Mucosa of stomach (tissue), 1 donor: ENCODE data around the gene SMPD3.

Experiments
- H3K27me3 ChIP-seq: one replicate; pipeline ENCODE4 v1.7.0; 2013; ENCODE audit warnings: mild to moderate bottlenecking, low read length; ENCODE audit not compliant: control insufficient read depth, insufficient read depth
- H3K36me3 ChIP-seq: one replicate; pipeline ENCODE4 v1.7.0; 2013; ENCODE audit warnings: low read length; ENCODE audit not compliant: control insufficient read depth, insufficient read depth
- H3K4me1 ChIP-seq: one replicate; pipeline ENCODE4 v1.7.0; 2013; ENCODE audit warnings: mild to moderate bottlenecking, low read length; ENCODE audit not compliant: control insufficient read depth, insufficient read depth
- H3K4me3 ChIP-seq: one replicate; pipeline ENCODE4 v1.7.0; 2013; ENCODE audit warnings: low read length
- H3K9ac ChIP-seq: one replicate; pipeline ENCODE4 v1.7.0; 2013; ENCODE audit warnings: mild to moderate bottlenecking, low read length, moderate library complexity
- H3K9me3 ChIP-seq: one replicate; pipeline ENCODE4 v1.7.0; 2013; ENCODE audit warnings: mild to moderate bottlenecking, low read length, moderate library complexity; ENCODE audit not compliant: control insufficient read depth
- donor health status: Pancreatic carcinoma.

The SMPD3 gene

DNA sequence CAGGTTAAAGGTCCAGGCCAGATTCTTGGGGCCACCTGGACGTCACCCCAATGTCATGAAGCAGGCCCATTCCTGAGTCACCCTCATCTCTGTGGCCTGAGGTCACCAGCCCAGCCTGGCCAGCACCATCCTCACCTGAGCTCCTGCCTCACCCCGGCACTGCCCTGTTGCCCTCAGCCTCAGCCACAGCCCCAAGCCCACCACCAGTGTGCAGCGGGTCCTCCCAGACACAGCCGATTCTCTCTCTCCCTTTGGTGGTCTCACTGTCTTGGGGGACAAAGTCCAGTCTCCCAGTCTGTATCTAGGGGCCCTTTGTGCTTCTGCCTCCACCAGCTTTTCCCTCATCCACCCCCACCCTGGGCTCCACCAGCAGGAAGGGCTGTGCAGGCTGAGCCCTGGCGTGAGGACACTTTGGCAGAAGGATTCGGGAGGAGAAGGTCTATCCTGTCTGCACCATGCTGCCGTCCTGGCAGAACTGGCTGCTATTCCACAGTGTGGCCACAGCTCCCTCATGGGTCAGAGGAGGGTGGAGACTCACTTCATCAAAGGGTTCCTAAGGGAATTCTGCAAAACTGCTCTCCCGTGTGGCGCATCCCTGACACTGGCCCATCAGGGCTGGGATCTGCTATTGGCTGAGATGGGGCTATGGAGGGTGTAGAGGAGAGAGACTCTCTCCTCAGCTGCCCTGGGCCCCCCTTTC, 73.2 kb downstream of the SMPD3 start:
- Histone ChIP-seq H3K27me3 (no peaks in the 10 kb centered on the region), H3K9ac (no peak overlapping the region), H3K9me3 (no peaks in the 10 kb centered on the region), H3K4me1 (peaks cover 58% of the 10 kb centered on the region), H3K4me3 (no peak overlapping the region), H3K36me3 (no peaks in the 10 kb centered on the region)

DNA sequence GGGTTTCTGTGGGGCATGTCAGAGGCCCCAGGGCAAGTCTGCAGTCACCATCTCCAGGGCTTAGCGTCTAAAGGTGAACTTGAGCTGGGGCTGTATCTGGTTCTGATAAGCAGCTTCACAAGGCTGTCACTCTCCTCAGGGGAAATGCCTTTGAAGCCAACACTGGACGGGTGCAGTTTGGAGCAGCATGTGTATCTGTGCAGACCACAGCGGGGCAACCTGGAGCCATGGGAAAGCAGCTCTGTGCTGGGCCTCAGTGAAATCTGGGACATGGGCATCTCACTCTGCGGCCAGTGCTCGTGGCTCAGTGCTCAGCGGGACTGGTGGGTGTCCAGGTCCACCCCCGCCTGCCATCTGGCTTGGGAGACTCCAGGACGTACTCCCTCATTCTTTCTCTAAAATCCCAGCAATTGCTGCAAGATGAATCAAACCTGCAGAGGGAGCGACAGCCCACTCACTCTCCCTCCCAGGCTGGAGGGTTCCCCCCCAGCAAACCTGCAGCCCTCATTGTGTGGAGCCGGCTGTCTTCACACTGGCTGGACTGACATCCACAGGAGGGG, 74.0 kb downstream of the SMPD3 start:
- H3K4me3 ChIP-seq = no peak overlapping the region
- H3K9me3 ChIP-seq = no peaks in the 10 kb centered on the region
- H3K36me3 ChIP-seq = no peaks in the 10 kb centered on the region
- H3K27me3 ChIP-seq = no peaks in the 10 kb centered on the region
- H3K9ac ChIP-seq = no peak overlapping the region
- peaks cover 52% of the 10 kb centered on the region for H3K4me1 ChIP-seq

DNA sequence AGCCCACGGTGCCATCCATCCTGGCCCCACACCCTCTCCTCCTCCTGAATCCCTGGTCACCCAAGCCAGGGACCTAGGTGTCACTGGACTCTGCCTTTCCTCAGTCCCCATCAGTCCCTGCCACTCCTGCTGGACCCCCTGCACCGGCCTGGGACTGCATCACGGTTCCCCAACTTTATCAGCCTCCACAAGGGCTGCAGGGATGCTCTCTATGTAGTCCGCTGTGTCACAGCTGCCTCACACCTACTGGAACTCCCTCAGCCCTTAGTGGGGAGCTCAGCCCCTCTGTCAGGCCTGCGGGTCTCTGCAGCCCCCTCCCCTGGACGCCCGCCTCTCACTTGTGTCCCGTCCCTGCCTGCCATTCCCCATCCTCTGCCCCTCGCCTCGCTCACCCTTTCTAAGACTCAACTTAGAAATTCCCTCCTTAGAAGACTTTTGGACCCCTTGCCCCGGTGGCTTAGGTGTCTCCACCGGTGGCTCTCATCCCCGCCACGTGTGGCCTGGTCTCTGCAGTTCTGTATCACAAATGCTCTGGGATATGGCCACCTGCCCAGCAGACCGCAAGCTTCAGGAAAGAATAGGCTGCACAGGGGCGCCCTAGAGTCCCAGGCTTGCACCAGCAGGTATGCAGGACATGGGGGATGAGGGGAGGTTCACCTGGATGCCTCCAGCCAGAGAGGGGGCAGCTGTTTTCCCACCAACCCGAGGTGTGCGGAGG, 74.6 kb downstream of the SMPD3 start:
- Histone ChIP-seq H3K9ac (no peak overlapping the region), H3K27me3 (no peaks in the 10 kb centered on the region)

DNA sequence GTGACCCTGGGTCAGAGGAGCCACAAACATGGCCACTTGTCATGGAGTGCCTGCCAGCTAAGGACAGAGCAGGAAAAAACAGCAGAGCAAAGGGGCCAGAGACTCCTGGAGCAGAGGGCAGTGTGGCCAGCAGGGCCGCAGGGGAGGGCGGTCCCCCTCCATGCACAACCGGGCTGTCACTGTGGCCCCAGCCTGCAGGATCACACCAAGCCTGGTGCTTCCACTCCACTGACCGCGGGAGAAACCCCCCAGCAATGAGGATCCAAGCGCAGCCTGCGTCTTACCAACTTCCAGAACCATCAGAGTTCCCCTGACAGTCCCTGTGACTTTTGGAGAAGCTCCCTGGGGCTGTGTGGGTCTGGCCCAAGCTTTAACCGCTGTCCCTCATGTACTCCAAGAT, 75.5 kb downstream of the SMPD3 start:
- H3K4me3 ChIP-seq = no peak overlapping the region
- H3K36me3 ChIP-seq = no peaks in the 10 kb centered on the region
- no peaks in the 10 kb centered on the region for H3K9me3 ChIP-seq

More for the DNA sequence above, 74.6 kb downstream of the SMPD3 start:
- peaks cover 46% of the 10 kb centered on the region for H3K4me1 ChIP-seq
- no peaks in the 10 kb centered on the region for H3K36me3 ChIP-seq
- no peak overlapping the region for H3K4me3 ChIP-seq
- no peaks in the 10 kb centered on the region for H3K9me3 ChIP-seq

DNA sequence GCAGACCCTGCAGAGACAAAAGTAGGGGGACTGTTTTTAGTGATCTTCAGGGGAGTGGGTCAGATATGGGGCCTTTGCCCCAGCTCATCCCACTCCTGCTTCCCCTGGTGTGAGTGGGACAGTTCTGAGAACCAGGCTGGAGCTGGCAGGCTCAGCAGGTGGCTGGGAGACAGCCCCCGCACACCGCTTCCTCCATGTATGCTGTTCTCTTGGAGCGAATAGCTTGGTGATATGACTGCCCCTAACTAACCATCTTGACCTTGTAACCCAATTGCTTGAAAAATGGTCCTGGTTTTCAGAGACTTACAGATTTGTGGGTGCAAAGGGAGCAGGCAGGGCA, 76.0 kb downstream of the SMPD3 start:
- no peaks in the 10 kb centered on the region for H3K36me3 ChIP-seq
- H3K9me3 ChIP-seq = no peaks in the 10 kb centered on the region
- H3K27me3 ChIP-seq = no peaks in the 10 kb centered on the region
- H3K4me1 ChIP-seq = peaks cover 33% of the 10 kb centered on the region
- no peak overlapping the region for H3K9ac ChIP-seq
- H3K4me3 ChIP-seq = no peak overlapping the region

More for the DNA sequence above, 75.5 kb downstream of the SMPD3 start:
- Histone ChIP-seq H3K4me1 (peaks cover 37% of the 10 kb centered on the region), H3K9ac (no peak overlapping the region), H3K27me3 (no peaks in the 10 kb centered on the region)

DNA sequence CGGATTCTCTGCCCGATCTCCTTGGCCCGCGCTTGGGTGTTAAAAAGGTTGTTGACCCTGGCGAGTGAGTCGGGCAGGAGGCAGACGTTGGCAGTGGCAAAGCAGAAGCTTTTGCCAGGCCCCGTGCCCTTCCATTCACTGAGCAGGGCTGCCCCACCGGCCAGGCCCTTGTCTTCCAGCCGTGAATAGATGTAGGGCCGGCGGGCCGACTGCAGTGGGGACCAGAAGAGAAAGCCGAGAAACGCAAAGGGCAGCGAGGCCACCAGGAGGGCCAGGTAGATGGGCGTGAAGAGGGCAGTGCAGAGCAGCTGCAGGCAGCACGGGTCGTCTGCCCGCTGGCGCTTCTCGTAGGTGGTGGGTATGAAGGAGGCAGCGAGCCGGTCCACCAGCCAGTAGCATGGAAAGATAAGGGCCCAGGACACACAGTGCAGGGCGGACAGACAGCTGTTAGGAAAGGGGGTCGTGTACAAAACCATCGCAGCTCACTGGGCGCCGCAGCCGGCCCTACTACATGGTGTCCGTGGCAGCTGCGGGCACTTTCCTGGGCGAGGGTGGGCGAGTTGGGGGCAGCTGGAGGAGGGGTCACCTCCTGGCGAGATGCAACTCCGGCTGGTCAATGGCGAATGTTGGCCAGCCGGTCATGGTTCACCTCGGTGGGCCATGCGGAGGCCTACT, 76.5 kb downstream of the SMPD3 start:
- Histone ChIP-seq H3K4me1 (peaks cover 31% of the 10 kb centered on the region), H3K36me3 (no peaks in the 10 kb centered on the region), H3K9ac (no peak overlapping the region), H3K4me3 (no peak overlapping the region), H3K27me3 (no peaks in the 10 kb centered on the region), H3K9me3 (no peaks in the 10 kb centered on the region)

DNA sequence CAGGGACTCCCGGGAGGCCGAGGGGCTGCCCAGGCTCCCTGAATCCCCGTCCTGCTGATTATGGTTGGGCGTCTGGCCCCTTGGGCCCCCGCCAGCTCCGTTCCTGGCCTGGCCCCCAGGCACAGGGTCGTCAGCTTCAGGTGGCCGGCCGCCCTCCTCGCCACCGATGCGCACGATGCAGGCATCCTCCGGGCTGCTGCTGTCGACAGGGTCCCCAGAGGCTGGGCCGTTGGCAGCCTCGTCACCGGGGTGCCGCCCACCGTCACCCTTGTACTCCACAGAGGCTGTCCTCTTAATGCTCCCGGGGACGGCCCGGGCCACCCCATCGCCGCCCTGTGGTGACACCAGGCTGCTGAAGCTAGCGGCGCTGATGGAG, 77.0 kb downstream of the SMPD3 start:
- no peak overlapping the region for H3K9ac ChIP-seq
- peaks cover 26% of the 10 kb centered on the region for H3K4me1 ChIP-seq
- H3K4me3 ChIP-seq = no peak overlapping the region
- no peaks in the 10 kb centered on the region for H3K36me3 ChIP-seq
- no peaks in the 10 kb centered on the region for H3K27me3 ChIP-seq
- H3K9me3 ChIP-seq = no peaks in the 10 kb centered on the region

DNA sequence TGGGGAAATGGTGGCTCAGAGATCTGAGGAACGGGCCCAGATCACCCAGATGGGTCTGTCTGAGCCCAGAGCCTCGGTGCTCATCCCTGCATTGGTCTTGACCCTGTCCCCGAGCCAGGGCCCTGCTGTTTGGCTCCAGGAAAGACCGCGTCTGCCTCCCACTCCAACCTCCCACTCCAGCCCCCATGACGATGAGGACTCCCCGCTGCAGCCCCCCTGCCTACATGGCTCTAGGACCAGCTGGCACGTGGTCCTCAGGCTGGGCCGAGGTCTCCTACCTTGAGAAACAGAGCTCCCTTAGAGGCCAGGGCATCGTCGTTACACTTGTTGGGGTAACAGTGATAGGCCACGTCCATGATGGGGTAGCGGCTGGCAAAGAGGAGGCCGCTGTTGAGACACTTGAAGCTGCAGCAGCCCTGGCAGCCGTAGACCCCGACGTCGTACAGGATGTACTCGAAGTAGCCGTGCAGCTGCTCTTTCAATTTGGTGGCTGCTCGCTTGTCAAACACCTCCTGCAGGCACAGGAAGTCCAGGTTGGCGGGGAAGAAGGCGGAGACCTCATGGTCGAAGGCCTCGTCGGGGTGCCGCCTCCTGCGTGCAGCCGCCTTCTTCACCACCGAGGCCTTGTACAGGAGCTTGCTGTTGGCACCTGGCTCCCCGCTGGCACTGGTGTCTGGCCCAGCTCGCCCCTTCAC, 77.6 kb downstream of the SMPD3 start:
- H3K4me3 ChIP-seq = no peak overlapping the region
- no peaks in the 10 kb centered on the region for H3K36me3 ChIP-seq
- no peak overlapping the region for H3K9ac ChIP-seq
- no peaks in the 10 kb centered on the region for H3K9me3 ChIP-seq
- no peaks in the 10 kb centered on the region for H3K27me3 ChIP-seq
- peaks cover 23% of the 10 kb centered on the region for H3K4me1 ChIP-seq

DNA sequence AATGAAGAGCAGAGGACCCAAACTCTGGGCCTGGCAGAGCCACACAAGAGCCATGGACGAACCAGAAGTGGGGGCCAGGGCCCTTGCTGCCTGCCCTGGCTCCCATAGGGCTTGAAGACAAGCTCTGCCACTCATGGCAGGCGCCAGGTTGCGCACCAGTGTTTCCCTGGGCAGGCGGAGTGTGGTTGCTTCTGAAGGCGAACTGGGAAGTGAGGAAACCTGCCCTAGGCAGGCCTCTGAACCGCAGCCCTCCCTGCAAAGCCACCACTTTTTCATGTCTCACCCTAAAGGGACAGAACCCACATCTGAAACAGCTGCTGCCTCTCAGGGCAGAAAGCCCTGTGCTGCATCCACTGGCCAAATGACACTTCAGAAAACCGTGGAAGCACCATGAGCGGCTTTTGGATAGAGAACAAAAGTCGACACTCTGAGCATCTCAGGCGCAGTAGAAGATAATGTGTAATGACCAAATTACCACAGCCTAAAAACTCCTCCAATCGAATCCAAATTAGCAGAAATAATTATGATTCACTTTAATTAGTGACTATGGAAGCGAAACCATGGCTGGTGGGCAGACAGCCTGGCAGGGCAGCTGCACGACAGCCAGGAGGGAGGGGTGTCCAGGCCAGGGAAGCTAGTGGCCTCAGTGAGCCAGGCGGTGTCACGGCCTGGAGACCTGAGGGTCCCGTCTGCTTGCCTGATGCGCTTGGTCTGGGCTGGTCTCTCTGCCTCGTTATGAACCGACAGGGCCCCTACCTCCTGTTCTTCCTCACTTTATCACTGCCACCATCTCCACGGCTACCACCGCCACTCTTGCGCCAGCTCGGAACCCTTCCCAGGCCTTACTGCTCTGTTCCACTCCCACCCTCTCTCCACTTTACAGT, 78.4 kb downstream of the SMPD3 start:
- Histone ChIP-seq H3K4me3 (no peak overlapping the region), H3K4me1 (peaks cover 21% of the 10 kb centered on the region), H3K9me3 (no peaks in the 10 kb centered on the region), H3K27me3 (no peaks in the 10 kb centered on the region), H3K9ac (no peak overlapping the region), H3K36me3 (no peaks in the 10 kb centered on the region)

DNA sequence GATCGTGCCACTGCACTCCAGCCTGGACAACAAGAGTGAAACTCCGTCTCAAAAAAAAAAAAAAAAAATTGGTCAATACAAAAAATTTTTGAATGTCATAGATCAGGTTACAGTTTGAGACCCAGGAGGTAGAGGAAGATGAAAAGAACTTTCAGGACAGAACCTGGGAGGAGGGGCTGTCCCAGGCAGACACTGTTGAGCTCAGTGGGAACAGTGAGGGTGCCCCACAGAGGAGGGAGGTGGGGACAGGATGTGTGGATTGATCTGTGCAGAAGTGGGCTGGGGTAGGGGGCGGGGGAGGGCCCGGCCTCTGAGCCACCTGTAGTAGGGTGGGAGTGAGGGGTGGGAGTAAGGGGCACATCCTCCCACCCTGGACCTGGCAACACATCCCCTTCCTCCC, 79.1 kb downstream of the SMPD3 start:
- peaks cover 16% of the 10 kb centered on the region for H3K4me1 ChIP-seq
- H3K4me3 ChIP-seq = no peak overlapping the region
- no peak overlapping the region for H3K9ac ChIP-seq
- peaks cover 7% of the 10 kb centered on the region for H3K36me3 ChIP-seq
- no peaks in the 10 kb centered on the region for H3K27me3 ChIP-seq
- no peaks in the 10 kb centered on the region for H3K9me3 ChIP-seq

DNA sequence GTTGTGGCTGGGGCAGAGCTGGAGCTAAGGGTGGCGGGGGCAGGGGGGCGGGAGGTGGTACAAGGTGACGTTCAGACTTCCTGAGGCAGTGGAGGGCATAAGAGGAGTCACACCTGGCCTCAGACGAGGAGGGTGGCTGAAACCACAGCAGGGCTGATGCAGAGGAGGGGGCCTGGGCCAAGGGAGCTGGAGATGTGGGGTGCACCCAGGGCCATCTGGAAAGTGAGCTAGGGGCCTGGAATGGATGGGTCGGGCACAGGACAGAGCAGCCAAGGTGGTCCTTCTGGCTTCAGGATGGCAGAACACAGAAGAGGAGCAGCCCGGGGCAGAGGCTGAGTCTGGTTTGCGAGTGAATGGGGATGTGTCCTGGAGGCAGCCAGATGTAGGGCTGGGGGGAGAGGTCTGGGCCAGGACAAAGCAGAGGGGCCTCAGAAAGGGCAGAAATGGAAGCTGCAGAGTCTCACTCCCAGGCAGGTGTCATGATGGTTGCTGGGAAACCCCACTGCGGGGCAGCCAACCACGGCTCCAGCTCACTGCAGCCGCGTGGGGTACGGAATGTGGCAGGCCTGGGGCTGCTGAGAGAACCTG, 79.9 kb downstream of the SMPD3 start:
- peaks cover 13% of the 10 kb centered on the region for H3K36me3 ChIP-seq
- no peak overlapping the region for H3K4me3 ChIP-seq
- no peak overlapping the region for H3K9ac ChIP-seq
- H3K9me3 ChIP-seq = no peaks in the 10 kb centered on the region
- no peaks in the 10 kb centered on the region for H3K27me3 ChIP-seq
- peaks cover 9% of the 10 kb centered on the region for H3K4me1 ChIP-seq
